Endothelial cell of umbilical vein (primary cell): ENCODE data around the gene PTTG1IP. TPM values are rescaled to one million over a fixed set of nuclear protein-coding genes. Genes with fewer than 3 reads are reported as not detected.

ENCODE experiments used
- BruUV-seq: library from RNA; stranded (reverse); fragments of 400-500 nt; replicated peaks from 2 replicates; lab custom pipeline; 2021; lab: Mats Ljungman, UMichigan
- CTCF ChIA-PET: fragments of 300-600, 350-600 bp; sonication (Branson Sonifier 250); formaldehyde crosslinking; loops from one replicate; lab custom pipeline; 2021; ENCODE audit warnings: antibody characterized with exemption, inconsistent platforms; lab: Charles Lee
- POLR2A ChIA-PET: fragments of 300-600, 350-600 bp; sonication (Branson Sonifier 250); formaldehyde crosslinking; loops from one replicate; lab custom pipeline; 2021; ENCODE audit warnings: antibody characterized with exemption, inconsistent platforms; lab: Charles Lee
- DNase-seq: peaks from one replicate; pipeline ENCODE4 v3.0.0-alpha.2; 2011; ENCODE audit warnings: low read depth, low spot score
- FAIRE-seq: peaks from 2 replicates; lab custom pipeline; 2011; peaks lifted over from hg19 to GRCh38; lab: Jason Lieb, UNC
- H2AFZ ChIP-seq: 2 replicates; pipeline ENCODE4 v1.6.0; 2012; ENCODE audit warnings: low read depth, low read length, control low read depth, inconsistent platforms
- H3K27ac ChIP-seq: 2 replicates; pipeline ENCODE4 v1.5.1; 2011; ENCODE audit warnings: low read depth, mild to moderate bottlenecking, control low read depth, low read length, moderate library complexity; ENCODE audit not compliant: insufficient read depth
- H3K27me3 ChIP-seq, 2 experiments: 2 replicates each; pipeline versions ENCODE4 v1.6.0 to v1.6.1; 2011; ENCODE audit warnings: low read length in 2 of 2, mixed read lengths in 1 of 2; ENCODE audit not compliant: control insufficient read depth in 2 of 2, insufficient read depth in 2 of 2
- H3K36me3 ChIP-seq, 2 experiments: 2 replicates in 1 of 2; 3 replicates in 1 of 2; pipeline ENCODE4 v1.5.1; 2011; ENCODE audit warnings: low read length in 2 of 2, mild to moderate bottlenecking in 1 of 2, moderate library complexity in 1 of 2; ENCODE audit not compliant: control insufficient read depth in 2 of 2, insufficient read depth in 2 of 2; ENCODE audit errors: extremely low read depth in 1 of 2
- H3K4me1 ChIP-seq: 3 replicates; pipeline ENCODE4 v1.5.1; 2011; ENCODE audit warnings: mild to moderate bottlenecking, low read length; ENCODE audit not compliant: control insufficient read depth, insufficient read depth; ENCODE audit errors: extremely low read depth
- H3K4me2 ChIP-seq: 2 replicates; pipeline ENCODE4 v1.6.1; 2011; ENCODE audit warnings: low read length, control low read depth, mixed read lengths; ENCODE audit not compliant: insufficient read depth
- H3K4me3 ChIP-seq, 3 experiments: fragments of 200-600 bp in 1 of 3; sonication (generic), shearing (Covaris generic) in 1 of 3; replicated peaks in 1 of 3; 2 replicates each; pipeline ENCODE4 v1.5.1; 2011 to 2016; ENCODE audit warnings: control low read depth in 3 of 3, low read length in 3 of 3, mild to moderate bottlenecking in 2 of 3, inconsistent platforms in 1 of 3, low read depth in 1 of 3, moderate library complexity in 1 of 3; ENCODE audit not compliant: insufficient read depth in 1 of 3
- H3K79me2 ChIP-seq: 2 replicates; pipeline ENCODE4 v1.6.0; 2012; ENCODE audit warnings: low read length, inconsistent platforms; ENCODE audit not compliant: control insufficient read depth, insufficient read depth
- H3K9ac ChIP-seq: replicated peaks from 2 replicates; pipeline ENCODE3; 2011; ENCODE audit warnings: low read length, control low read depth; ENCODE audit not compliant: insufficient read depth; ENCODE audit errors: extremely low read depth
- H3K9me1 ChIP-seq: replicated peaks from 3 replicates; pipeline ENCODE4 v1.6.0; 2011; ENCODE audit warnings: mild to moderate bottlenecking, low read length; ENCODE audit not compliant: control insufficient read depth, insufficient read depth; ENCODE audit errors: extremely low read depth
- H3K9me3 ChIP-seq: replicated peaks from 2 replicates; pipeline ENCODE4 v1.5.1; 2012; ENCODE audit warnings: low read length, inconsistent platforms; ENCODE audit not compliant: control insufficient read depth, insufficient read depth
- H4K20me1 ChIP-seq: replicated peaks from 2 replicates; pipeline ENCODE3; 2011; ENCODE audit warnings: mild to moderate bottlenecking, low read length; ENCODE audit not compliant: control insufficient read depth, insufficient read depth; ENCODE audit errors: extremely low read depth
- EZH2 ChIP-seq: IDR thresholded peaks from 2 replicates; pipeline ENCODE4 v1.6.1; 2012; ENCODE audit warnings: borderline replicate concordance, low read depth, mild to moderate bottlenecking, moderate library complexity, low read length, inconsistent platforms; ENCODE audit not compliant: severe bottlenecking
- FOS ChIP-seq: IDR thresholded peaks from 2 replicates; pipeline ENCODE4 v1.6.1; 2011; ENCODE audit warnings: mild to moderate bottlenecking, low read length, moderate library complexity, borderline replicate concordance; ENCODE audit not compliant: insufficient read depth
- GATA2 ChIP-seq: IDR thresholded peaks from 2 replicates; pipeline ENCODE4 v1.7.0; 2011; ENCODE audit warnings: low read depth, mild to moderate bottlenecking, moderate library complexity, mixed read lengths, low read length; ENCODE audit not compliant: insufficient read length, insufficient read depth
- JUN ChIP-seq: IDR thresholded peaks from 2 replicates; pipeline ENCODE4 v1.6.1; 2011; ENCODE audit warnings: borderline replicate concordance, low read depth; ENCODE audit not compliant: insufficient read length, insufficient read depth
- MYC ChIP-seq: IDR thresholded peaks from one replicate; pipeline ENCODE4 v1.6.1; 2011; ENCODE audit warnings: mild to moderate bottlenecking, low read depth, low read length
- POLR2A ChIP-seq: IDR thresholded peaks from 2 replicates; pipeline ENCODE4 v1.6.1; 2012; ENCODE audit warnings: low read depth, mild to moderate bottlenecking, control low read depth, low read length
- POLR2AphosphoS5 ChIP-seq: IDR thresholded peaks from 2 replicates; pipeline ENCODE4 v1.6.1; 2012; ENCODE audit warnings: low read depth, mild to moderate bottlenecking, control low read depth, low read length, moderate library complexity; ENCODE audit not compliant: insufficient read depth
- dilution Hi-C: fragments of 300-500 bp; cut with MboI; formaldehyde crosslinking; loops from one replicate; pipeline ENCODE4 v1.15.0; 2019; ENCODE audit warnings: low sequenced_read_pairs; ENCODE audit not compliant: extremely low pct_ligation_motif_present
- intact Hi-C: fragments of 100-400 bp; cut with micrococcal nuclease; formaldehyde crosslinking; loops from one replicate; pipeline ENCODE4 v1.10.0; 2022
- polyA plus RNA-seq, 4 experiments: library from polyadenylated mRNA; depleted of rRNA in 3 of 4; stranded (reverse) in 3 of 4; unstranded in 1 of 4; fragments of >200 nt; gene quantifications; 2 replicates each; pipeline versions ENCODE4 v1.2.1 to v1.2.3, GENCODE V29; 2011 to 2012; ENCODE audit warnings: missing spikeins in 1 of 4
- total RNA-seq: library from RNA; stranded (reverse); gene quantifications from 2 replicates; pipeline ENCODE4 v1.2.3, GENCODE V29; 2021
- TF ChIP-seq, protein P1 (sequence below), 2 donors: IDR thresholded peaks; 1 replicate in 1 of 2; 2 replicates in 1 of 2; pipeline ENCODE4 v1.5.1; 2011; ENCODE audit warnings: low read length in 2 of 2, mild to moderate bottlenecking in 2 of 2, moderate library complexity in 2 of 2, control low read depth in 1 of 2, inconsistent platforms in 1 of 2, low read depth in 1 of 2; ENCODE audit not compliant: insufficient read depth in 1 of 2; ENCODE audit errors: extremely low read depth in 1 of 2
- TF ChIP-seq, protein P2 (sequence below): IDR thresholded peaks from 2 replicates; pipeline ENCODE4 v1.6.1; 2011; ENCODE audit not compliant: insufficient read depth, insufficient read length

Gene PTTG1IP
- total and polyA plus RNA-seq, 2 donors (not counting 3 experiments of a cell fraction or from before 2014, with no cell fraction given): 342 to 415 TPM

GRCh38 chr21:44893948-44894656, 20.6 kb upstream of the PTTG1IP start:
- intact Hi-C loops: loop anchor here (2.0 kb wide), 1 partner anchor 17 kb away; no protein-coding TSS in a partner anchor
- no peaks in the 10 kb centered on the region for H3K9me1 ChIP-seq
- ChIA-PET POLR2A (no interaction called here), CTCF (interaction anchor here (0.6 to 5.1 kb wide), 13 partner anchors 13 to 244 kb away, joined by 3 to 47 read pairs (median 4); partner anchors contain the start of gene PTTG1IP)
- FAIRE-seq (no peak), DNase-seq (no peak)
- H3K4me1 ChIP-seq: no peaks in the 10 kb centered on the region
- TF ChIP-seq, protein P1, sequence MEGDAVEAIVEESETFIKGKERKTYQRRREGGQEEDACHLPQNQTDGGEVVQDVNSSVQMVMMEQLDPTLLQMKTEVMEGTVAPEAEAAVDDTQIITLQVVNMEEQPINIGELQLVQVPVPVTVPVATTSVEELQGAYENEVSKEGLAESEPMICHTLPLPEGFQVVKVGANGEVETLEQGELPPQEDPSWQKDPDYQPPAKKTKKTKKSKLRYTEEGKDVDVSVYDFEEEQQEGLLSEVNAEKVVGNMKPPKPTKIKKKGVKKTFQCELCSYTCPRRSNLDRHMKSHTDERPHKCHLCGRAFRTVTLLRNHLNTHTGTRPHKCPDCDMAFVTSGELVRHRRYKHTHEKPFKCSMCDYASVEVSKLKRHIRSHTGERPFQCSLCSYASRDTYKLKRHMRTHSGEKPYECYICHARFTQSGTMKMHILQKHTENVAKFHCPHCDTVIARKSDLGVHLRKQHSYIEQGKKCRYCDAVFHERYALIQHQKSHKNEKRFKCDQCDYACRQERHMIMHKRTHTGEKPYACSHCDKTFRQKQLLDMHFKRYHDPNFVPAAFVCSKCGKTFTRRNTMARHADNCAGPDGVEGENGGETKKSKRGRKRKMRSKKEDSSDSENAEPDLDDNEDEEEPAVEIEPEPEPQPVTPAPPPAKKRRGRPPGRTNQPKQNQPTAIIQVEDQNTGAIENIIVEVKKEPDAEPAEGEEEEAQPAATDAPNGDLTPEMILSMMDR (IDR thresholded peaks at IDR 0.05; ENCODE audit: extremely low read depth in 1 of 2, insufficient read depth in 1 of 2, low read depth in 1 of 2, low read length in 2 of 2): no peak
- TF ChIP-seq, protein P2, sequence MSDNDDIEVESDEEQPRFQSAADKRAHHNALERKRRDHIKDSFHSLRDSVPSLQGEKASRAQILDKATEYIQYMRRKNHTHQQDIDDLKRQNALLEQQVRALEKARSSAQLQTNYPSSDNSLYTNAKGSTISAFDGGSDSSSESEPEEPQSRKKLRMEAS: no peak
- TF ChIP-seq EZH2 (no peak), POLR2AphosphoS5 (no peak), MYC (no peak), GATA2 (no peak), JUN (no peak), FOS (no peak), POLR2A (no peak)
- no peaks in the 10 kb centered on the region for H3K9me3 ChIP-seq
- no peak overlapping the region for H3K27ac ChIP-seq
- dilution Hi-C loops: no loop called here
- no peaks in the 10 kb centered on the region for H3K27me3 ChIP-seq
- no peak overlapping the region for H3K9ac ChIP-seq
- H3K36me3 ChIP-seq: no peaks in the 10 kb centered on the region
- no peaks in the 10 kb centered on the region for H4K20me1 ChIP-seq
- no peak overlapping the region for H2AFZ ChIP-seq
- no peak overlapping the region for H3K4me2 ChIP-seq
- no peak overlapping the region for H3K4me3 ChIP-seq
- BruUV-seq: no TSS peak
- H3K79me2 ChIP-seq: no peaks in the 10 kb centered on the region
